HG03139 (cell line): ENCODE results near the gene LCTL.

Experiments
- ATAC-seq: cut with Tn5 transposase; IDR thresholded peaks from one replicate; pipeline ENCODE4 v1.9.1; 2021; ENCODE audit not compliant: unreplicated experiment

Gene LCTL

DNA sequence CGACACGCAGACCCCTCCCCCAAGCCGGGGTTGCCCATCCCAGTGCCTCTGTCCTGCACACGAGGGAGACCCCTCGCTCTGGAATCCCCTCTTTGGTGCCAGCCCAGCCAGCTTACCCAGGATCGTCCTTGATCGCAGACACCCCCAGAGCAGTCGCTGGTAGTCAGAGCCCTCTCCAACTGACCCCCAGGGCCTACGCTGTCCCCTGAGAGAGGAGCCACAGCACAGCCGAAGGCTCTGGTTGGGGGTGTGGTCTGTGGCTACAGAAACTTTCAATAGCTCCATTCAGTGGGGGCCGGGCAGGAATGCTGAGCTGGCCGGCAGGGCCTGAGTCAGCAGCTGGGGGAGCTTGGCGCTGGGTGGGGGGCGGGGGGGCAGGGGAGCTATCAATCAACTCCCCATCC lies at the start of gene LCTL:
TSS of gene LCTL (minus strand) at position 258 of the 404 bp plus-strand sequence. CDS start 633 bp downstream, outside the sequence.
- no peak for ATAC-seq

- no peak for ATAC-seq
Measured at GRCh38 chr15:66614951-66615760, 49.4 kb upstream of the LCTL start.

DNA sequence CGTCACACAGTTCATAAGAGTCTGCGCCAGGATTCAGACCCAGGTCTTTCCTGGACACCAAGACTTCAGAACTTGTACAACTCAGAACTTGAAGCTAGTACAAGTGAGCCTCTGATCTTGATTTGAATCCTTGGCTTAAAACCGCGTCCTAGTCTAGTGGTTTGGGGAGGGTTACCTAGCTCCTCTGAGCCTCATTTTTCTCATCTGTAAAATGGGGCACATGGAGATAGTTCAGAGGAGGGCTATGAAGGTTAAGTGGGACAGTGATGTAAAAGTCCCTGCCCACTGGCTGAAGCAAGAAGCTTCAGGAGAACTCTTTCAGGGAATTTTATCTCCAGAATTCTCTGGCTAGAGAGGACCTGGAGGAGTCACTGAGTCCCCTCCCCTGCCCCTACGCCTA lies 48.7 kb upstream of the LCTL start:
- ATAC-seq = no peak

- no peak for ATAC-seq
Measured at GRCh38 chr15:66613743-66614142, 47.9 kb upstream of the LCTL start.

DNA sequence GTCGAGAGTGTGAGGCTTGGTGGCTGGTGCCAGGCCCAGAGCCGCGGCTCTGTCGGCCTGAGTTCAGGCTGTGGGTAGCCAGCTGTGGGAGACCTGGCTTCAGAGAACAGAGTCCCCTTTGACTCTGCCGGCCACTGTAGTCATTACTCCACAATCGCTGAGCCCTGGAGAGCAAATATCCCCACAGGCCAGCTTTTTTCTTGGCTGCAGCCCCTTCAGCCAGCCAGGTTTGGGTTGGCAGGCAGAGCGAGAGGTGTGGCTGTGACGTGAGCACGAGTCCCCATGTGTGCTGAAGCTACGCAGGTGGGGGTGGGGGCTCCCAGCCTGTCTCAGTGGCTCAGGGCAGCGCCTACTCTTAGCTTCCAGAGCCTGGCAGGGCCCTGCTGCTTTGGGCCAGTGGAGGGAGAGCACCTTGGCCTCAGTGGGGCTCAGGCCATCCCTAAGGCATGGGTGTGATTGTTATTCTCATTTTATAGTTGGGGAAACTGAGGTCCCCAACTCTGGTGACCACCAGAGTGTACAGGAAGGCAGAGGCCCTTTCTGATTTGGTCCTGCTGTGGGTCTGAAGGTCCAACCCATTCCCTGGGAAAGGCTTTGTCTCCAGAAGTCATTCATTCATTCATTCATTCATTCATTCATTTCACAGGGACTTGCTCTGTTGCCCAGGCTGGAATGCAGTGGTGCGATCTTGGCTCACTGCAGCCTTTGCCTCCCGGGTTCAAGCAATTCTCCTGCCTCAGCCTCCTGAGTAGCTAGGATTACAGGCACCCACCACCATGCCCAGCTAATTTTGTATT lies 45.7 kb upstream of the LCTL start:
- no peak for ATAC-seq

GRCh38 chr15:66609876-66610275 lies 44.1 kb upstream of the LCTL start:
- ATAC-seq = no peak

DNA sequence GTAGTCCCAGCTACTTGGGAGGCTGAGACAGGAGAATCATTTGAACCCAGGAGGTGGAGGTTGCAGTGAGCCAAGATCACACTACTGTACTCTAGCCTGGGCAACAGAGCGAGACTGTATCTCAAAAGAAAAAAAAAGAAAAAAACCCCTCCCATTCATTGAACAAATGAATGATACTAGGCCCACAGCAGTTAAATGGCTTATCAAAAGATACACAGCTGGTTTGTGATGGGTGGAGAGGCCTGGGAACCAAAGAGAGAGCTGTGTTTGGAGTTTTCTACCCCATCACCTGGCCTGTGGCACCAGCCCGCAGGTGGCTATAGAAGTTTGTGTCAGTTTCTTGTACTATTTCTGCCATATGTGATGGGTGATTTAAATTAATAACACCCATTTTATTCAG lies 43.1 kb upstream of the LCTL start:
- ATAC-seq = no peak

- no peak for ATAC-seq
Measured at GRCh38 chr15:66608159-66608558, 42.4 kb upstream of the LCTL start.

DNA sequence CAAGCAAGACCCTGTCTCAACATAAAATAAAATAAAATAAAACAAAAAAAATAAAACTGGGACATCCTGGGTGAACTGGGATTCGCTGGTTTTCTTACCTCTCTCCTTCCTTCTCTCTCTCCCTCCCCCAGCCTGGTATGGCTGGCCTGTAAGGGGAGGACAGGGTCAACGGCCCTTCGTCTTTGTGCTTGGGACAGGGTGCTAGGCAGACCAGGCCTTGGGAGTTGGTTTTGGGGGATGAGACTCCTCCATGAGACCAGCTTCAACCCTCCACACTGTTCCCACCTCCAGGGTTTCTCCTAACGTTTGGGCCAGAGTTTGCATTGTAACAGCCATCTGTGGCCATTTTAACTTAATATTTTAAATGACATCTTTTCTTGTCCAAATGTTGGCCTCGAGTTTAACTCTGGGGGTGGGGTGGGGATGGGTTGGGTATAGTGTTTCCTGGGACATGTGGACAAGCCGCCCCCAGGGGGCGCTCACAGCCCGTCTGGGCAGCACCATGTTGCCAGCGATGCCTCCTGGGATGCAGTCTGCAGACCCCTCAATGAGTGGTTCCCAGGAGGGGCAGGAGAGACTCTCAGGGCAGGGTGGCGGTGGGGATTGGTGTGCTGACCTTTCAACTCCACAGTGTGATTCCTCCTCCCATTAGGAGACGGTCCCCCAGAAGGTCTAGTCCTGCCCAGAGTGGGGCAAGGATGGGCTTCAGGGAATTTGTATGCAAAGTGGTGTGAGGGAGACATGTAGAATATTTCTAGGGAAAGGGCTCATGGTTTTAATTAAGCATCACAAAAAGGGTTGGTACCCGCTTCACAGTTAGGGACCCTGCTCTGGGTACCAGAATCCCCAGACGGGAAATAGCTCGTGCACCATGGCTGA lies 37.7 kb upstream of the LCTL start:
- no peak for ATAC-seq

DNA sequence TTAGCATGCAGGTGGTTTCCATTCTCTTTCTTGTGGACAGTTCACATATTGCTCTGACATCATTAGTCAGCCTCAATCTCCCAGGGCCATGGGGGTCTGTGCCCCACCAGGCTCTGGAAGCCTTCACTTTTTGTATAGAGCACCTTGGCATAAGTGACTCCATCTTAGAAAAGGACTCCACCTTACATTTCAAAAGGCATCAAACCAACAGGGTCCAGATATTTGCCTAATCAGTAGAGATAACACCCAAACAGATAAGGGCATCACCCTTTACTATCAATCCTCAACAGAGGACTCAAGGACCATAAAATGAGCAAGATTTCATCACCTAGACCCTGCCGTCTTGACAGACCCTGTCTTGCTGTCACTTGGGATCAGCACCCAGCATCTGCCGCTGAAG lies 35.7 kb upstream of the LCTL start:
- ATAC-seq = no peak

GRCh38 chr15:66600240-66600627 lies 34.4 kb upstream of the LCTL start:
- no peak for ATAC-seq

DNA sequence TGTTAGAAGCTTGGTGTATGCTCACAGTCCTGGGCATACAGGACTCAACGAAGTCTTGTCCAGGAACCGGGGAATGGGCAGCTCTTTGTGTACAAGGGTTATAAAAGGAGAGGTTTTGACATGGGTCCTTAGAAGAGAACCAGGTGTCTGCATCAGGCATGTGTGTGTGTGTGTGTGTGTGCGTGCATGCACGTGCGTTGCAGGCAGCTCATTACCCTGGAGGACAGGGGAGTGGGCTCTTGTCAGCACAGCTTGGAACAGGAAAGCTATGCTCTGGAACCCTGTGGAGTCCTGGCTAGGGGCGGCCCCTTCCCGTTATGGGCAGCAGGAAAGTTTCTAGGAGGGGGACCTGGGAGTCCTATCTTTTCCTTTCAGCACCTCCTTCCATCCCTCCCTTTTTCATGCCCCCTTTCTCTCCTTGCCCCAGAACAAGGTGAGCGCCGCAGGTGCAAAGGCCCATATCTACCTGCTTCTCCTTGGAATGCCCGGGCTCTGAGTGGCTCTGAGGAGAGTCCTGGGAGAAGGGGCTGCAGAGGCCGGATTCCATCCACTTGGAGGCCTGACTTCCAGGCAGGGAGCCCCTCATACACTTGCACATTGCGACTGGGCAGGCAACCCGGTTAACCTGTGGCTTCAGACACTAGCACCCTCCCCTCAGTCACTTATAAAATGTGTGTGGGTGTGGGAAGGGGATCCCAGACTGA lies 33.9 kb upstream of the LCTL start:
- ATAC-seq = no peak

DNA sequence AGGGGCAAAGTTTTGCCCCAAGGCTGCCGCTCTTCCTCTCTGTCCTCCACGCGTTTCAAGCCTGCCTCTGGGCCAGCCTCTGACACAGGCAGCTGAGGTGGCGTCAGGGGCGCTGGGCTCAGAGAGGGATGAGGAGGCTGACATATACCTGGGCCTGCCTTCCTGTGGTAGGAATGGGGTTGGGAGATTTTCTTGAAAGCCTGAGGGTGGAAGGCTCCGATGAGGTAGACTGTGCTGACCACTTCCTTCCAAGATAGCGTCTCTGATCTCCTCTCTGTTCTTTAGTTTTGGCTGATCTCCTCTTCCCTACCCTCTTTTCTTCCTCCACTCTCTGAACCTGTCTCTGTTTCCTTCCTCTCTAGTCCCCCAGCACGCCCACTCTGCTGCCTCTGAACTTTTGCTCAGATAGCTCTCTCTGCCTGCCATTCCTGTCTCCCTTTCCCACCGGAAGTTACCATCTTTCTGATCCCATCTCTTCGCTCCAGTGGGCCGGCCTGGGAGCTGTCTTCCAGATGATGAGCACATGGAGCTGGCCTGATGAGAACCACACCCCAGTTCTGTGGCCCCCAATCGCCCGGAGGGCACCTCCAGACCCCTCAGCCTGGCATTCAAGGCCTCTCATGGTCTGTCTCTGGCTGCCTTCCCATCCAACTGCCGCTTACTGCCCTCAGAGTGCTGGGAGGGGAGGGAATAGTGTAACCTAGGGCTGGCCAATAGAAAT lies 32.5 kb upstream of the LCTL start:
- no peak for ATAC-seq

GRCh38 chr15:66595931-66596545 lies 30.2 kb upstream of the LCTL start:
- no peak for ATAC-seq

- ATAC-seq = no peak
Measured at GRCh38 chr15:66595332-66595731, 29.5 kb upstream of the LCTL start.

GRCh38 chr15:66594836-66595235 lies 29.0 kb upstream of the LCTL start:
- ATAC-seq = no peak

- no peak for ATAC-seq
Measured at GRCh38 chr15:66594344-66594743, 28.5 kb upstream of the LCTL start.

DNA sequence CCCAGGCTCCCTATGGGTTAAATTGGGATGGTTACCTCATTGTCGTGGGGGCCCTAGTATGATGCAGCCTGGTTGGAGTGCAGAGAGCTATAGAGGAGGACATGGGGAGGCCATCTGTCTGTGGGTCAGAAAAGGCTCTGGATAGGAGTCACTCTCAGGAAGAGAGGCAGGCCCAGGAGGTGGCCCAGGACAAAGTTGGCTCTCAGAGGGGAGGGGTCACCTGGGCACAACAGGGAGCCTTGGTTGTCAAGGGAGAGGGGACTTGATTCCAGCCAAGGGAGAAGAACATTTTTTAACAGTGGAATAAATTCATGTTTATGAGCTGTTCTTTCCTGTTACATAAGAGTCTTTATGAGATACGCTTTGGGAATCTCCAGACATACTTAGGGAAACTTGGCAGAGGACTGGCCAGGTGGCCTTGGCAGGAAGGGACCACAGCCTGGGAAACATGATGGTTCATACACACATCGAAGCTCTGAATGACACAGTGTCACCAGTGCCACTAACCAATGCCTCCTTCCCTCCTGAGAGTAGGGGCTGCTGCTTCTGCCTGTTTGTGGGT lies 27.5 kb upstream of the LCTL start:
- no peak for ATAC-seq

- no peak for ATAC-seq
Measured at GRCh38 chr15:66592505-66593218, 26.9 kb upstream of the LCTL start.
